Astrocyte of the spinal cord (primary cell): ENCODE measurements around the gene DEFB124.
"Not testable (repeated sequence)": the region's sequence is repeated elsewhere in the genome, so short reads cannot be mapped to it uniquely, and the experiment has no call there.

ENCODE experiments used
- DNase-seq: peaks from one replicate; pipeline ENCODE4 v3.0.0; 2011; ENCODE audit warnings: low read depth, low spot score
- H3K4me3 ChIP-seq: 2 replicates; pipeline ENCODE4 v1.5.1; 2011; ENCODE audit warnings: low read depth, mild to moderate bottlenecking, low read length, moderate library complexity
- CTCF ChIP-seq: IDR thresholded peaks from 2 replicates; pipeline ENCODE4 v1.5.1; 2012; ENCODE audit warnings: low read depth, mild to moderate bottlenecking, low read length, inconsistent platforms
- in situ Hi-C: cut with HindIII; loops from 2 replicates; pipeline ENCODE4 v1.10.0; 2017; ENCODE audit warnings: low sequenced_read_pairs

The DEFB124 gene

GRCh38 chr20:31475472-31476293, 756 bp upstream of the DEFB124 start:
- no peak overlapping the region for H3K4me3 ChIP-seq
- in situ Hi-C loops, result no loop called here
- no peak for DNase-seq
- no peak for TF ChIP-seq CTCF

- in situ Hi-C loops, result no loop called here
- no peak for TF ChIP-seq CTCF
- no peak for DNase-seq
- H3K4me3 ChIP-seq, result no peak overlapping the region
Observed at GRCh38 chr20:31474097-31474436, 860 bp downstream of the DEFB124 start.

- H3K4me3 ChIP-seq, result no peak overlapping the region
- TF ChIP-seq CTCF, result no peak
- no peak for DNase-seq
- in situ Hi-C loops, result no loop called here
Observed at GRCh38 chr20:31473331-31474096, 1.4 kb downstream of the DEFB124 start.

- no peak overlapping the region for H3K4me3 ChIP-seq
- in situ Hi-C loops, result no loop called here
- TF ChIP-seq CTCF, result no peak
- DNase-seq, result no peak
Observed at GRCh38 chr20:31472395-31473330, 2.3 kb downstream of the DEFB124 start.

- in situ Hi-C loops, H3K4me3 ChIP-seq, DNase-seq: not testable (repeated sequence)
Observed at GRCh38 chr20:31470946-31471345, 4.0 kb downstream of the DEFB124 start.

GRCh38 chr20:31454361-31454760, 20.6 kb downstream of the DEFB124 start:
- no peak for TF ChIP-seq CTCF
- DNase-seq, result no peak
- no peak overlapping the region for H3K4me3 ChIP-seq
- in situ Hi-C loops, result no loop called here
